Activated T-helper 1 cell treated with anti-CD3 and anti-CD28 coated beads, Interleukin-12 subunit alpha, Interleukin-12 subunit beta, Interleukin-2, Interleukin-4 antibody, amounts not matched to agents 30 ng/mL and 10 ng/mL and 1 ng/mL, durations not matched to agents 14 hours and 24 hours and 36 hours (primary cell): ENCODE measurements around the gene MAGI1. TPM values are rescaled to one million over a fixed set of nuclear protein-coding genes. Genes with fewer than 3 reads are reported as not detected.

Source experiments
- DNase-seq: peaks from one replicate; pipeline ENCODE4 v3.0.0; 2021; ENCODE audit warnings: low spot score
- H3K27ac Mint-ChIP-seq: one replicate; pipeline ENCODE4 v1.8.0; 2021; ENCODE audit warnings: mild to moderate bottlenecking, mixed read lengths
- H3K27me3 Mint-ChIP-seq: one replicate; pipeline ENCODE4 v1.8.0; 2022; ENCODE audit warnings: mild to moderate bottlenecking, moderate library complexity, mixed read lengths; ENCODE audit not compliant: insufficient read depth
- H3K36me3 Mint-ChIP-seq: one replicate; pipeline ENCODE4 v1.8.0; 2021; ENCODE audit warnings: low read depth, mixed read lengths
- H3K4me1 Mint-ChIP-seq: one replicate; pipeline ENCODE4 v1.8.0; 2021; ENCODE audit warnings: low read depth, mixed read lengths
- H3K4me3 Mint-ChIP-seq: one replicate; pipeline ENCODE4 v1.8.0; 2021; ENCODE audit warnings: mild to moderate bottlenecking, moderate library complexity, mixed read lengths
- H3K9me3 Mint-ChIP-seq: one replicate; pipeline ENCODE4 v1.8.0; 2021; ENCODE audit warnings: mixed read lengths
- intact Hi-C: fragments of 100-400 bp; cut with micrococcal nuclease; formaldehyde crosslinking; loops from one replicate; pipeline ENCODE4 v1.15.1; 2024
- total RNA-seq: library from RNA; stranded (reverse); gene quantifications from 2 replicates; pipeline ENCODE4 v1.2.3, GENCODE V29; 2022

The MAGI1 gene
- total RNA-seq, 1 donor from 2014 or later: 0.75 TPM

DNA sequence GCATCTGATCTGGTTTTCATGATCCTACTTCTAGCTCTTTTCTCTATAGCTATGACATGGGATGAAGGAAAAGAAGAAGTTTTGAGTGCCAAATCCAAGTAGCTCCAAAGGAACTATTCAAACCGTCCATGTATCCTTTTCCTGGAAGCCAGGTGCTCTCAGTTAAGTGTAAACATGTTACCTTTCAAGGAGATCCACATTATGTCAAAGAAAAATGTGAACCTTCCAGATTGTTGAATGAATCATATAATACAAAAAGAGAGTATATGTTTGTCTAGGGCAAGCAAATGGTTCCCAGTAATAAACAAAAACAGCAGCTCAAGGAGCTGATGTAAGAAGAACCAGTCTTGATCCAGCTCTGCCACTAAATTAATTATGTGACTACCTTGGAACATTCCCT lies 534.9 kb downstream of the MAGI1 start:
- no peak overlapping the region for H3K27ac Mint-ChIP-seq
- H3K36me3 Mint-ChIP-seq: no peaks in the 10 kb centered on the region
- no peak for DNase-seq
- H3K4me1 Mint-ChIP-seq: no peaks in the 10 kb centered on the region
- intact Hi-C loops: no loop called here
- H3K27me3 Mint-ChIP-seq: no peaks in the 10 kb centered on the region
- H3K9me3 Mint-ChIP-seq: no peaks in the 10 kb centered on the region
- H3K4me3 Mint-ChIP-seq: no peak overlapping the region

DNA sequence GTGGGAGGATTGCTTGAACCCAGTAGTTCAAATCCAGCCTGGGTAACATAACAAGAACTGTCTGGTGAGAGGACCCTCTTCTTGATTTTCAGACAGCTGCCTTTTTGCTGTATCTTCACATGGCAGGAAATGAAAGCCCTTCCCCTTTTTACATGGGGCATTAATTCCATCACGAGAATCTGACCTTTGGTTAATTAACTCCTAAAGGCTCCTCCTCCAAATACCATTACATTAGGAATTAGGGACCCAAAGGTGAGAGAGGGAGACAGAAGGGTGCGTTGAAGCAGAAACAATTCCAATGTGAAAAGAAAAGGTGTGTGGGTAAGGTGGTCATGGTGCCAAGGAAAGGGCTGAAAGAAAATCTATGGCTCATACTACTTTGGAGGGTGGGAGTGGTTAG lies 536.2 kb downstream of the MAGI1 start:
- no peak for DNase-seq
- intact Hi-C loops: no loop called here
- H3K4me3 Mint-ChIP-seq: no peak overlapping the region
- no peaks in the 10 kb centered on the region for H3K27me3 Mint-ChIP-seq
- H3K27ac Mint-ChIP-seq: no peak overlapping the region
- no peaks in the 10 kb centered on the region for H3K36me3 Mint-ChIP-seq
- no peaks in the 10 kb centered on the region for H3K4me1 Mint-ChIP-seq
- H3K9me3 Mint-ChIP-seq: no peaks in the 10 kb centered on the region

DNA sequence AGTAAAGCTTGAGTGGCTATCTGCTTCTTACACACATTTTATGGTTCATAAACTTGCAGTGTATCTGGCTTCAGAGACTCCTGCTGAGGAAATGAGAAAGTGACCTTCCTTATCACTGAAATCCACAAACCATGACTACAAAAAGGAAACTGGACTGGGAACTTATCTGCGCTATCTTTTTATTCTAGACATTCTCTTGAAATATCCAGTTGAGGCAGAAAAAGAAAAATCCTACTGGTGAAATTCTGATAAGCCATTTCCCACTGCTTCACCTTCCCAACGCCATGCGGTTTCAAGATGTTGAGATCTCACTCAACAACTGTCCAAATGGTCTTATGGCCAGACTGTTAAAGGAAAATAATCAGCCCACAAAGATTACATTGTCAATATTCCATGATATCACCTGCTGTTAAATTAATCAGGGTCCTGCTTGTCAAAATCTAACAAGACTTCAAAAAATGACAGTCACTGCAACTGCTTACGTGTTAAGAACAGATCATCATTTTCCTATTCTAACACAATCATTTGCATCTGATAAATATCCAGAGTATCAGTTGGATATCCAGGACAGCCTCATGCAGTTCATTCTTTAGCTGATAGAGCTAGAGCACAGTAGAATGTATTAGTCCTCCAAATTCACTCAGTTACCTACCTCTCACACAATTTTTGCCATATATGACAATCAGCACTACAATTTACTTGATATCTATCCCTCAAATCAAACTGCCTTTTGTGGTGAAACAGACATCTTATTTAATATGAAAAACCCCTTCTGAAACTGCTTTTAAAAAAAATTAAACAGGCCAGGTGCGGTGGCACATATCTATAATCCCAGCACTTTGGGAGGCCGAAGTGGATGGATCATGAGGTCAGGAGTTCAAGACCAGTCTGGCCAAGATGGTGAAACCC lies 538.1 kb downstream of the MAGI1 start:
- H3K4me1 Mint-ChIP-seq: no peaks in the 10 kb centered on the region
- intact Hi-C loops: no loop called here
- H3K27ac Mint-ChIP-seq: no peak overlapping the region
- H3K4me3 Mint-ChIP-seq: no peak overlapping the region
- DNase-seq: no peak
- H3K9me3 Mint-ChIP-seq: peaks cover 6% of the 10 kb centered on the region
- no peaks in the 10 kb centered on the region for H3K36me3 Mint-ChIP-seq
- no peaks in the 10 kb centered on the region for H3K27me3 Mint-ChIP-seq

DNA sequence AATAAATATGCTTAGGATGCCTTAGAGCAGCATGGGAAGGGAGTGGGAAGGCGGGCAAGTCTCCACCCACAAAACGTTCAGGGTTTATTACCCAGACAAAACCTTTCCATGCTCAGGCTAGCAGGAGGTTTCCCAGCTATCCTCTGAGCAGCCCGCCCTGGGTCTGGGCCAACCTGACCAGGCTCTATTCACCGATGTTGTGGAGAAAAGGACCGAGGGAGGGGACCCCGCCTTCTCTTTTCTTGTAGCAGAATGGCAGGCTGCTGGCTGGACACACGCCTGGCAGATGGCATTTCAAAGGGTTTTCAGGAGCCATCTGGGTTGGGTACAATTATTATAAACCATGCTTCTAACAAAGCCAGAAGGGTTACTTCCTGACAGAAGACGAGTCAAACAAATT lies 540.9 kb downstream of the MAGI1 start:
- intact Hi-C loops: no loop called here
- H3K4me1 Mint-ChIP-seq: no peaks in the 10 kb centered on the region
- no peak overlapping the region for H3K27ac Mint-ChIP-seq
- H3K27me3 Mint-ChIP-seq: no peaks in the 10 kb centered on the region
- H3K36me3 Mint-ChIP-seq: no peaks in the 10 kb centered on the region
- H3K9me3 Mint-ChIP-seq: peaks cover 9% of the 10 kb centered on the region
- no peak for DNase-seq
- H3K4me3 Mint-ChIP-seq: no peak overlapping the region

DNA sequence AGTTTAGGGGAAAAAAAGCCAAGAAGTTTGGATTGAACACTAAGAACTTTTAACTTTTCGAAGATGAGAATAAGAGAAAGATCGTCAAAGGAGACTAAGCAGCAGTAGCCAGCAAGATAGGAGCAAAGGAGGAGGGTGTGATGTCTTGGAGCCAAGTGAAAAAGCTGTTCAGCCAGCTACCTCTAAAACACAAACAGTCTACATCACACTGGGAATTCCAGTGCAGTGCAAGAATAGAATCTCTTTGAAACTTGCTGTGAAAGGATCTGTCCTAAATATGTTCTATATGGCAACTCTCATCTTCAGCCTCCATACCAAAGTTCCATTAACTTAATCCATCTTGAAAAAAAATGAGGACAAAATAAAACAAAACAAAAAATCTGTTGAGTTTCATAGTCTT lies 541.5 kb downstream of the MAGI1 start:
- Mint-ChIP-seq H3K4me3 (no peak overlapping the region), H3K9me3 (peaks cover 9% of the 10 kb centered on the region), H3K4me1 (no peaks in the 10 kb centered on the region), H3K36me3 (no peaks in the 10 kb centered on the region), H3K27me3 (no peaks in the 10 kb centered on the region), H3K27ac (no peak overlapping the region)
- intact Hi-C loops: no loop called here
- no peak for DNase-seq

DNA sequence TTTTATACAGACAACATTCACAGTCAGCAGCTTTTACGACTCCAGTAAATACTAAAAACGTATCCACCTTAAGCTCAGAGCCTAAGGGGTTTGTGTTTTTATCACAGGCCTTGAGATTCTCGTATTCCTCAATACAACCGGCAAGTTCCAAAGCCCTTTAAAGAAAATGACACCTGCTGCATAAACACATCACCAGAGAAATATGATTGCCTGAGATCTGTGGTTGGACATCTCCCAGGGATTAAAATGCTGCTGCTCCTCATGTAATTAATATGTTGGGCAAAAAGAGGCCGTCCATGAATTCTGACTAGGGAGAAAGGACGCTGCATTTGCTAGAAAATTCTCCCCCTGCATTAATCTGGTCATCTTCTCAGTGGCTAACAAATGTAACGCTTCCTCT lies 544.8 kb downstream of the MAGI1 start:
- H3K36me3 Mint-ChIP-seq: no peaks in the 10 kb centered on the region
- no peaks in the 10 kb centered on the region for H3K4me1 Mint-ChIP-seq
- H3K9me3 Mint-ChIP-seq: peaks cover 9% of the 10 kb centered on the region
- no peaks in the 10 kb centered on the region for H3K27me3 Mint-ChIP-seq
- intact Hi-C loops: no loop called here
- H3K27ac Mint-ChIP-seq: no peak overlapping the region
- no peak overlapping the region for H3K4me3 Mint-ChIP-seq
- no peak for DNase-seq

DNA sequence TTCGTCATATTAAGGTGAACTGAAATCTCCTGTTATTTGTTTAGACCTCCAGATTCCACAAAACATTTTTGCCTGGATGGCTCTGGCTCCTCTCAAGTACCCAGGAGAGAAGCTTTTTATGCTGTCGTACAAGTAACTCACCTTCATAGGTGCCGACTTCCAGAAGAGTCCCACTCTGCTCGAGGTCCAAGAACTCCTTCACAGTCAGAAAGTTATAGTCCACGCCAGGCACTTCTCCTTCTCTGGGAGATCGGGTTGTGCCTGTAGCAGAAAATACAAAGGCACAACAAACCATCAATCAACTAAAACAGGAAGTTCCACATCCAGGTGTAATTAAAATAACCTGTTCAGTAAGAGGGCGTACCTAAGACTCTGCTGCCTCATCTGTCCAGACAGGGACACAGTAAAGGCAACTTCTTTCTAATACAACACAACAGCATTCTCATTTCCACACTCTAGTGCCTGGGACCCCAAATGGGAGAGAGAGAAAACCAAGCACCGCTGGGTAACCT lies 545.3 kb downstream of the MAGI1 start:
- Mint-ChIP-seq H3K4me3 (no peak overlapping the region), H3K27ac (no peak overlapping the region), H3K27me3 (no peaks in the 10 kb centered on the region), H3K4me1 (no peaks in the 10 kb centered on the region), H3K9me3 (peaks cover 9% of the 10 kb centered on the region), H3K36me3 (no peaks in the 10 kb centered on the region)
- intact Hi-C loops: no loop called here
- DNase-seq: no peak

DNA sequence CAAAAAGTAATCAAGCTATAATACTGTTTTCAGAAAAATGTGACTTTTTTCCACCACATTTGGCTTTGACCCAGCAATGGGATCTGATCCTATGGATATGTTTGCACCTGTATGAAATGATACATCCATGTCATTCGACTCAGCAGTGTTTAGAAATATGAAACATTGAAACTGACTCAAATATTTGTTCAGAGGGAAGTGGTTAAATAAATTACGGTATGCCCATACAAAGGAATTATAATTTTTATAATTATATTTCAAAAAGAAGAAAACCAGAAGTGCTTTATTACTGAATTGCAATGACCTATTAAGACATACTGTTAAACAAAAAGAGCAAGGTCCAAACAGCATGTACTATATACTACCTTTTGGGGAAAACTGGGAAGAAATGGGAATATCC lies 546.5 kb downstream of the MAGI1 start:
- H3K4me1 Mint-ChIP-seq: no peaks in the 10 kb centered on the region
- no peak overlapping the region for H3K27ac Mint-ChIP-seq
- H3K4me3 Mint-ChIP-seq: no peak overlapping the region
- no peaks in the 10 kb centered on the region for H3K27me3 Mint-ChIP-seq
- H3K36me3 Mint-ChIP-seq: no peaks in the 10 kb centered on the region
- no peak for DNase-seq
- intact Hi-C loops: no loop called here
- H3K9me3 Mint-ChIP-seq: peaks cover 9% of the 10 kb centered on the region

DNA sequence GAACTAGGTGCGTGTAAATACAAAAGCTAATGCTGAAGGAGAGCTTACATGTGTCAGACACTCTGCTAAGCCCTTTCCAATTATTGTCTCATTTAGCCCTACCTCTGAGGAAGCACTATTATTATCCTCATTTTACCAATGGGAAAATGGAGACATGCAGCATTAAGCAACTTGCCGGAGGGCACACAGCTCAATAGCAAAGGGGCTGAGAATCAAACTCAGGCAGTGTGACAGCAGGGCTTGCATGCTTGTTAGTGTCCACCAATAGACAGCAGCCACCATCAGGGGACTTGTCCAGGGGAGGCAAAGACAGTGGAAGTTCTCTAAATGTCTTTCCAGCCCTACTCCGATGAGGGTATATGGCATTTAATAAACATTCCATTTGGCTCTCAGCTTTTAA lies 548.6 kb downstream of the MAGI1 start:
- Mint-ChIP-seq H3K9me3 (peaks cover 3% of the 10 kb centered on the region), H3K4me1 (no peaks in the 10 kb centered on the region), H3K27me3 (no peaks in the 10 kb centered on the region), H3K4me3 (no peak overlapping the region), H3K27ac (no peak overlapping the region), H3K36me3 (no peaks in the 10 kb centered on the region)
- DNase-seq: no peak
- intact Hi-C loops: no loop called here

DNA sequence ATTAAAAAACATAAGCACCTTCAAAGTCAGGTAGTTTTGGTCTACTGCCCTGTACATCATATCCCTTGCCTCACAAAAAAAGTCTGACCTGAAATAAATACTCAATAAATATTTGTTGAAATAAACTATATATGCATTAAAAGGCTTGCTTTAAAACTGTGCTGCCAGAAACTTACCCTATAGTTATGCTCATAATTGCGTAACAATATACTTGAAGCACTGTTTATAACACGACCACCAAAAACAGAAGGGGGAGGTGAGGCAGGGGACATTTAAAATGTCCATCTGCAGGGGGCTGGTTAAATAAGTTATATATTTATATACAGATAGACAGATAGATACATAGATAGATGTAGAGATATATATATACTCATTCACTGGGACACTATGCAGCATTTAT lies 549.5 kb downstream of the MAGI1 start:
- Mint-ChIP-seq H3K27ac (no peak overlapping the region), H3K27me3 (no peaks in the 10 kb centered on the region), H3K4me1 (no peaks in the 10 kb centered on the region), H3K9me3 (peaks cover 3% of the 10 kb centered on the region), H3K4me3 (no peak overlapping the region), H3K36me3 (no peaks in the 10 kb centered on the region)
- intact Hi-C loops: no loop called here
- DNase-seq: no peak

DNA sequence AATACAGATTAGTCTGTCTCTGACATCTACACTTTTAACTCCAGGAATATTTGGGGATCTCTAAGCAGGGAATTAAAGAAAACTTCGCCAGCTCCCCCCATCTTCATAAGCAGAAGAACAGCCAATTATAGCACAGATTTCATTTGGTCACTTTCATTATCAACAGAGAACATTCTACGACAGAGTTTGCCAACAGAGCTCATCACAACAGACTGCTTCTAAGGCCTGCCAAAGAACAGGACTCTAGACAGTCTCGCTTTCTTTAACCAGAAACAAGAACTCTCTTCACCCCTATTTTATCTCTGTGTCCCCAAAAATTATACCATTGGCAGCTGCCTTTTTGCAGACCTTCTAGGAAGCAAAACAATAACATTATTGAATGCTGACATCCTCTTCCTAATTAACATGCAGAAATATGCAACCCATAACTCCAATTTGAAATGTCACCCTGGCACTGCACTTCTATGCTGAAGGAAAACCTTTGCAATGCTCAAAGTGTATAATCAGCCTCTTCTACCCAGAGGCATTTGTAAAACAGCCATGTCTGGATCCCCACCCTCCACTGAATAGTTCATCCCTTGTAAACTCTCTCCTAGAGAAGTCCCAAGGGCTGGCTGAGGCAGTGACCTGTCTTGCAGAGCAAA lies 552.8 kb downstream of the MAGI1 start:
- Mint-ChIP-seq H3K36me3 (no peaks in the 10 kb centered on the region), H3K4me1 (no peaks in the 10 kb centered on the region)
- intact Hi-C loops: no loop called here

DNA sequence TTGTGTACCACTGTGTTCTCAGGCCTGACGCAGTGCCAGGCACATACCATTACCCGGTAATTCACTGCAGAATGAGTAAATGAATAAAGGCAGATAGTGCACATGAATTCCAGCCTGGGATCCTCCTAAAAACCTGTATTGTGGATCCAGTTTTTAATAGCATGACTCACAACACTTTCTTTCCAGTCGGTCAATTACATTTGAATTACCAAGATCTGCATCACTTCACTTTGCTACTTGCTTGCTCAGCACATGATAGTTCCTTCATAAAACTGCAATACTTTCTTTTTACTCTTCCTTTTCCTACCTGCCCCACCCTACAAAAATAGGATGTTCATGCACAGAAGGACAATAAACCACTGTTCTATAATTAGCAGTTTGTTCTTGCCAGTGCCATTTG lies 553.8 kb downstream of the MAGI1 start:
- Mint-ChIP-seq H3K27ac (no peak overlapping the region), H3K9me3 (no peaks in the 10 kb centered on the region), H3K4me3 (no peak overlapping the region), H3K27me3 (no peaks in the 10 kb centered on the region), H3K36me3 (no peaks in the 10 kb centered on the region), H3K4me1 (no peaks in the 10 kb centered on the region)
- DNase-seq: no peak
- intact Hi-C loops: no loop called here

More for the DNA sequence above, 552.8 kb downstream of the MAGI1 start:
- no peak for DNase-seq
- Mint-ChIP-seq H3K27ac (no peak overlapping the region), H3K9me3 (no peaks in the 10 kb centered on the region), H3K4me3 (no peak overlapping the region), H3K27me3 (no peaks in the 10 kb centered on the region)

DNA sequence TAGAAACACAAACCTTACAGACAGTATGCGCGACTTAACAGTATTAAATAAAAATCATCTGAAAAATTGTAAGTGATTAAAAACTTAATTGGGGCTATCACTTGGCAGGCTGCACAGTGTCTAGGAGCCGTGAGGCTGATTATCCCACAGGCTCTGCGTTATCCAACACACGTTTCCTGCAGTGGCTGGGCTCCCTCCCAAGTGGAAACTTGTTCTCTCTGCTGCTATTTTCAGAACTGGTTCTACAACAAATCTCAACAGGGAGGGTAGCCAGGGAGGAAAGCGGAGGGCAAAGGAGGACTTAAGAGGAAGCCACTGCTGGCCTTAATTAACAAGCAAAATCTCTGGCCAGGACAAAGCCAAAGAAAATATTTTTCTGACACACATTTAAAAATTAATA lies 555.2 kb downstream of the MAGI1 start:
- Mint-ChIP-seq H3K4me1 (no peaks in the 10 kb centered on the region), H3K36me3 (no peaks in the 10 kb centered on the region), H3K4me3 (no peak overlapping the region), H3K27ac (no peak overlapping the region), H3K9me3 (no peaks in the 10 kb centered on the region), H3K27me3 (no peaks in the 10 kb centered on the region)
- intact Hi-C loops: no loop called here
- no peak for DNase-seq
